Panc1 (cell line): ENCODE results near the gene NCDN.

ENCODE experiments used
- TF ChIP-seq, protein P1 (sequence below): fragments of 450-650 bp; IDR thresholded peaks from 2 replicates; pipeline ENCODE4 v1.5.1; 2017; ENCODE audit warnings: mild to moderate bottlenecking
- TF ChIP-seq, protein P2 (sequence below), 2 experiments: IDR thresholded peaks; 2 replicates each; pipeline ENCODE4 v1.6.1; 2011 to 2012; ENCODE audit warnings: low read depth in 2 of 2, control low read depth in 1 of 2, low read length in 1 of 2, mild to moderate bottlenecking in 1 of 2, moderate library complexity in 1 of 2; ENCODE audit not compliant: insufficient read depth in 1 of 2

DNA sequence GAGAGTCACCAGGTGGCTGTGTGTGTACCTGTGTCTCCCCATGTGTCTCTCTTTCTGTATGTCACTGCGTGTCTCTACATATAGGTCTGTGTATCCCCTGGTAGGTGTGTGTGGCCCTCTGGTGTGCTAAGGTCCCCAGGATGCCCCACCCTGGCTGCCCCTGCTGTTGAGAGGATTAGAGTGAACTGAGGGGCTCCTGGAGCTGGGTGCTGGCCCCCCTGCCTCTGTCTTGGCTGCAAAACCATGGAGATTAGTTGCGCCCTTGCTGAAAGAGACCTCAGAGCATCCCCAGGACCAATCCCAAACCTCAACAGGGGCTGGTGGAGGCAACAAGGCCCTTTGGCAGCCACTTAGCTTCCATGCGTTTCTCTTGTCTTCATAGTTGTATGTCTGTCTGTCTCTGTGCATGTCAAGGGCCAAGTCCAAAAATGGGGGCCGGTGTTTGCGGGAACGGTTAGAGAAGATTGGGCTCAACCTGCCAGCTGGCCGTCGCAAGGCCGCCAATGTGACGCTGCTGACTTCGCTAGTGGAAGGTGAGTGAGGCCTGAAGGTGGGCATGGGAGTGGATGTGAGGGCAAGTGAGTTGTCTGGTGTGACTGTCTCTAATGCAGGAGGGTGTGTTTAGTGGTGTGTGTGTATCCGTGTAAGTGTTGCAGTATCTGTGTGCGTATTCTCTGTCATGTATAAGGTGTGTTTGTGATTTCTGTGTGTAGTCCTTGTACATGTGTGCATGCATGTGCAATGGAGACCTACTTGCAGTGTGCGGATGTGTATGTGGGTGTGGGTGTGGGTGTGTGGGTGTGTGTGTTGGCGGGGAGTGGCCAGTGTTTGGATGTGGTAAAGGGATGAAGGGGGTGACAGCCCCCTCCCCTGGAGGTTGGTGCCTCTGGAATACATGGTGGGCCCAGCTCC lies 32.2 kb downstream of the NCDN start:
- TF ChIP-seq, protein P1, sequence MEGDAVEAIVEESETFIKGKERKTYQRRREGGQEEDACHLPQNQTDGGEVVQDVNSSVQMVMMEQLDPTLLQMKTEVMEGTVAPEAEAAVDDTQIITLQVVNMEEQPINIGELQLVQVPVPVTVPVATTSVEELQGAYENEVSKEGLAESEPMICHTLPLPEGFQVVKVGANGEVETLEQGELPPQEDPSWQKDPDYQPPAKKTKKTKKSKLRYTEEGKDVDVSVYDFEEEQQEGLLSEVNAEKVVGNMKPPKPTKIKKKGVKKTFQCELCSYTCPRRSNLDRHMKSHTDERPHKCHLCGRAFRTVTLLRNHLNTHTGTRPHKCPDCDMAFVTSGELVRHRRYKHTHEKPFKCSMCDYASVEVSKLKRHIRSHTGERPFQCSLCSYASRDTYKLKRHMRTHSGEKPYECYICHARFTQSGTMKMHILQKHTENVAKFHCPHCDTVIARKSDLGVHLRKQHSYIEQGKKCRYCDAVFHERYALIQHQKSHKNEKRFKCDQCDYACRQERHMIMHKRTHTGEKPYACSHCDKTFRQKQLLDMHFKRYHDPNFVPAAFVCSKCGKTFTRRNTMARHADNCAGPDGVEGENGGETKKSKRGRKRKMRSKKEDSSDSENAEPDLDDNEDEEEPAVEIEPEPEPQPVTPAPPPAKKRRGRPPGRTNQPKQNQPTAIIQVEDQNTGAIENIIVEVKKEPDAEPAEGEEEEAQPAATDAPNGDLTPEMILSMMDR, result no peak
- TF ChIP-seq, protein P2, sequence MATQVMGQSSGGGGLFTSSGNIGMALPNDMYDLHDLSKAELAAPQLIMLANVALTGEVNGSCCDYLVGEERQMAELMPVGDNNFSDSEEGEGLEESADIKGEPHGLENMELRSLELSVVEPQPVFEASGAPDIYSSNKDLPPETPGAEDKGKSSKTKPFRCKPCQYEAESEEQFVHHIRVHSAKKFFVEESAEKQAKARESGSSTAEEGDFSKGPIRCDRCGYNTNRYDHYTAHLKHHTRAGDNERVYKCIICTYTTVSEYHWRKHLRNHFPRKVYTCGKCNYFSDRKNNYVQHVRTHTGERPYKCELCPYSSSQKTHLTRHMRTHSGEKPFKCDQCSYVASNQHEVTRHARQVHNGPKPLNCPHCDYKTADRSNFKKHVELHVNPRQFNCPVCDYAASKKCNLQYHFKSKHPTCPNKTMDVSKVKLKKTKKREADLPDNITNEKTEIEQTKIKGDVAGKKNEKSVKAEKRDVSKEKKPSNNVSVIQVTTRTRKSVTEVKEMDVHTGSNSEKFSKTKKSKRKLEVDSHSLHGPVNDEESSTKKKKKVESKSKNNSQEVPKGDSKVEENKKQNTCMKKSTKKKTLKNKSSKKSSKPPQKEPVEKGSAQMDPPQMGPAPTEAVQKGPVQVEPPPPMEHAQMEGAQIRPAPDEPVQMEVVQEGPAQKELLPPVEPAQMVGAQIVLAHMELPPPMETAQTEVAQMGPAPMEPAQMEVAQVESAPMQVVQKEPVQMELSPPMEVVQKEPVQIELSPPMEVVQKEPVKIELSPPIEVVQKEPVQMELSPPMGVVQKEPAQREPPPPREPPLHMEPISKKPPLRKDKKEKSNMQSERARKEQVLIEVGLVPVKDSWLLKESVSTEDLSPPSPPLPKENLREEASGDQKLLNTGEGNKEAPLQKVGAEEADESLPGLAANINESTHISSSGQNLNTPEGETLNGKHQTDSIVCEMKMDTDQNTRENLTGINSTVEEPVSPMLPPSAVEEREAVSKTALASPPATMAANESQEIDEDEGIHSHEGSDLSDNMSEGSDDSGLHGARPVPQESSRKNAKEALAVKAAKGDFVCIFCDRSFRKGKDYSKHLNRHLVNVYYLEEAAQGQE (IDR thresholded peaks at IDR 0.05; ENCODE audit: insufficient read depth in 1 of 2, low read depth in 2 of 2, low read length in 1 of 2), result no peak
